Embryonic facial prominence (tissue), 1 donor: Measurements from ENCODE around the gene RUNDC3A.
"Not testable (repeated sequence)": the region's sequence is repeated elsewhere in the genome, so short reads cannot be mapped to it uniquely, and the experiment has no call there.

Experiments
- DNase-seq: peaks from one replicate; pipeline ENCODE4 v3.0.0-alpha.2; 2016; ENCODE audit errors: extremely low spot score

Gene RUNDC3A

DNA sequence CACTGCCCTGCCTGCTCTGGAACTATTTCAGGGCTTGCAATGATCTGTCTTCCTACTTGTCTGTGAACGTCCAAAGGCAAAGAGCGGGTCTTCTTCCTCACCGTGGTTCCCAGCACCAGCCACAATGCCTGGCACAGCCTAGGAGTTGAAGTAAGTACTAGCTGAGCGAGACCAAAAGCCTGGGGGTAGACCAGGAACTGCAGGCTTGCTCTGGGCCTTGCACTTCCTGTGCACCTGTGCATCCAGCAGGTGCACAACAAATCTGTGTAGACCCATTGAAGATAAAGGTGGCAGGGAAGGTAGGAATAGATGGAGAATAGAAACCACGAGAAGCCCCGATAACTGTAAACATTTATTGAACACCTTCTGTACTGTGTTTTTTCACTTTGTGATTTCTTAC, 50.6 kb downstream of the RUNDC3A start:
- no peak for DNase-seq

DNA sequence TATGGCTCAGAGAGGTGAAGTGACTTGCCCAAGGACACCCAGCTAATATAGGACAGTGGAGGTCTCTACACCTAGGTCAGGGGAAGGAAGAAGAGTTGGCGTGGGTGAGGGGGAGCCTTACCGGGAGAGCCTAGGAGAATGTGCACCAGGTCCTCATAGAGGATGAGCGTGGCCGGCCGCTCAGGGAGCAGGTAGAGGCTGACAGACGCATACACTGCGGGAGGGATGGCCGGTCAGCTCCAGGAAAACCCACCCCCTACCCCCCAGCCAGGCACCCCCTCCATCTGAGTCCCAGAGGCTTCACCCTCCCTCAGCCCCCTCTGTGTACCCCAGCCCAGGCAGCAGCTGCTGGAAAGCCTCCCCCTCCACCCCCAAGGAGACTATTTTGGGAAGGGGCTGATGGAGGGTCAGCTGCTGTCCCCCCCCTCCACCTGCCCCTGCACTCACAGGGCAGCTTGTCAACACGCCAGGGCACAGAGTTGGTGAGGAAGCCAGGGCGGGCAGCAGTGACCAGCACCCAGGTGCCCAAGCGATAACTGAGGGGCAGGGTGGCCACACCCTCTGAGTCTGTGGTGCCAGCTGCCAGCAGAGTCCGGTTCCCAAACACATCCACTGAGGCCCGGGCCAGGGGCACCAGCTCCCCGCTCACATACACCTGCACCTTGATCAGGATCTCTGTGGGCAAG, 51.2 kb downstream of the RUNDC3A start:
- no peak for DNase-seq

DNA sequence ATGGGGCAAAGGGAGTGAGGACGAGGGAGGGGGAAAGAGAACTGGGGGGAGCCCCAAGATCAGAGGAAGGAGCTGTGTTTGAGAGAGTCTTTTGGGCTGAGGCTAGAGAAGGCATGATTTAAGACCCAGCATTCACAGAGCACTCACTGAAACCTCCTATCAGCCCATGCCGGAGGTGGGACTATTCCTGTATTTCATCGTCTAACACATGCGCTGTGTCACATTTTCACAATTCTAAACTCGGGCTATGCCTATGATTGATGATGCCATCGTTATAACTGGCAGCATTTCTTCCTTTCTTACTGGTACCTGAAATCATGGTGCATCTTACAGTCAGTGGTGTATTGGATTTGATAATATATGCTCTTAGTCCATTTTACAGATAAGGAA, 51.7 kb downstream of the RUNDC3A start:
- DNase-seq: no peak

DNA sequence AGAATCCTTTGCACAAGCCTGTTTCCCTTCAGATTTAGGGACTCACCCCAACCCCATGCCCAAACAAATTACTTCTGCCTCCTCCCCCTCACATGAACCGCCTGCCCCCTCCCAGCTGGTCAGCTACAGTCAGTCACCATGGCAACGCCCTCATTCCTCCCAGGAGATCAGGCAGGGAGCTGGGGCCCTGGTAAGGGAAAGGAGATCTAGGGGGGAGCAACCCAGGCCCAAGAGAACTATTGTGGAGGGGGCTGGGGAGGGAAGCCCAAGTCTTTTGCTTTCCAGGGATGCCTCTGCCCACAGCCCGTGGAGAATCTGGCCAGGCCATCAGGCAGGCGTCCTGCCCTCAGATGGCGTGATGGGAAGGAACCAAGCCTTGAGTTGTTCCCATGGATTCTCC, 52.4 kb downstream of the RUNDC3A start:
- DNase-seq: no peak

DNA sequence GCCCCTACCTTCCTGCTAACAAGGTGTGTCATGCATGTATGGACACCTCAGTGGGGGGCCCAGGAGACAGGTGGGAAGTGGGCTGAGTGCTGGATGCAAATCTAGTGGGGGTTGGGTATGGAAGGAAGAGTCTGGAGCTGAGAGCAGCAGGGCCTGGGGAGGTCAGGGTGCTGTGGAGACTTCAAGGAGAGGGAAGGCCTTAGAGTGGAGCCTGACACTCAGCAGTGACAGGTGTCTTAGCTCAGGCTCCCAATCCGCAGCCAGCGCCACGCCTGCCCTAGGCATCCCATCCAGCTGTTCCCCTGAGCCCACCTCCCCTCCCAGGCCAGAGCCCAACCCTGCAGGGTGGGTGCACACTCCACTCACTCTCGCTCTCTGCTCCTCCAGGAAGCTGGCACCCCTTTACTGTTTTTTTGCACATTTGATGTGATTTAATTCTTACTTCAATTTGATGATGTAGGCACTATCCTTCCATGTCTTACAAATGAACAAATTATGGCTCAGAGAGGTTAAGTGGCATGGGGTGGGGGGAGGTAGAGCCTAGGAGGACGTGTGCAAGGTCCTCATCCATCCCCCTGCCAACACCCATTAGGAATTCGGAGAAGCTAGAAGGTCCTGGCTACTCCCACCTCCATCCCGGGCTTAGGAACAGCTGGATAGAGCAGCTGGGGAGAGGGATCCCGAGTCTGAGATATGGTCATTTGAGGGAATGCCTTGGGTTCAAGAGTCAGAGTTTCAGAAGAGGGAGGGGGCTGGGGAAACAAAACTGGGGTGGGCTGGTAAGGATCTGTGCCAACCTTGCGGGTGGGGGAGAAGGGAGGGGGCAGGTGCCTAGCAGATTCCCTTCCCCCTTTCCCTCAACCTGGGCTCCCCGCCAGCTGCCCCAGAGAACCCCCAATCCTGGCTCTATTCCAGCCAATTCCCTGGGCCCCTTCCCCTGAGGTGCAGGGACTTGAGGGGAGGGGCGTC, 53.2 kb downstream of the RUNDC3A start:
- DNase-seq: no peak

DNA sequence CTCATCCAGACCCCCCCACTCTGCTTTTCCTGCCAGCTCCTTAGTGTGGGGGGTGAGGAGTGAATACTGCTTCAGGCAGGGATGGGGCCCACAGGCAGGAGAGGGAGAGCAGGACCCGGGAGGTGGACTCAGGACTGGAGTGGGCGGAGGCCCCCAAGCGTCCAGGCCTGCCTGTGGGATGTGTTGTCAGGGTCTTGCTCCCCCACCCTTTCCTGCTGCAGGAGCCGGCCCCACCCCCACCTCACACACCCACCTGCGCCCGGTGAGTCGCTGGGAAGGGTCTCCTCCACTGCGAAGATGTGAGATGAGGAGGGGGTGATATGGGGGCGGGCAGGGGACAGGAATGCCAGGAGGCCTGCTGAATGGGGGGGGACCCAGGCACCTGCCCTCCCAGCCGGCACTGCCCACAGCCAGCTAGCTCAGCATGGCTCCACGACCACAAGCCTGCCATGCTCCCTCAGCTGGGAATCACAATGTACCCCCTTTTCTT, 54.1 kb downstream of the RUNDC3A start:
- no peak for DNase-seq

DNA sequence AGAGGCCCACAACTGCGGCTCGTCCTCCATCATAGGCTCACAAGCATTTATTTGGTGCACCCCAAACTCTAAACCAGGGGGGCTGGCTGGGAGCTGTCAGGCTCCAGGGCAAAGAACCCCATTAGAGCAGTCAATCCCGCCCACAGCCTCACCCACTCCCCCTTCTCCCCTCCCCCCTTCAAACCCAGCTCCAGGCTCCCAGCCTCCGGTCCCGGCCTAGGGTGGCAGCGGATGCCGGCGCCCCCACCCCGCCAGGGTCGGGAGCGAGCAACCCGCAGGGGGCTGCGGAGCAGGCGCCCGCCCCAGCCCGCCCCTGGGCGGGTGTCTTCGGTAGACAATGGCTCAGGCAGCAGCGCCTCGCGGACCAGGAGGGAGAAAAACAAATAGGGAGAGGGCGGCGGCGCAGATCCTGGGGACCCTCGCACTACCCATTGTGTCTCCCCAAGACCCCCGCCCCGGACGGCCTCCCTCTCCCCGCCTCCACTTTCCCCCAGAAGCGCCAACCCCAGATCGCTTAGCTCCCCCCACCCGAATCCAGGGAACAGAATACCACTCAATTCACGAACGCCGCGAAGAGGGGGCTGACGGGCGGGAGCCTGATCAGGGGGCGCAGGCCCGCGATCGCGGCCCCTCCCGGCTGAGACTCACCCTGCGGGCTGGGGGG, 54.7 kb downstream of the RUNDC3A start:
- DNase-seq: no peak

DNA sequence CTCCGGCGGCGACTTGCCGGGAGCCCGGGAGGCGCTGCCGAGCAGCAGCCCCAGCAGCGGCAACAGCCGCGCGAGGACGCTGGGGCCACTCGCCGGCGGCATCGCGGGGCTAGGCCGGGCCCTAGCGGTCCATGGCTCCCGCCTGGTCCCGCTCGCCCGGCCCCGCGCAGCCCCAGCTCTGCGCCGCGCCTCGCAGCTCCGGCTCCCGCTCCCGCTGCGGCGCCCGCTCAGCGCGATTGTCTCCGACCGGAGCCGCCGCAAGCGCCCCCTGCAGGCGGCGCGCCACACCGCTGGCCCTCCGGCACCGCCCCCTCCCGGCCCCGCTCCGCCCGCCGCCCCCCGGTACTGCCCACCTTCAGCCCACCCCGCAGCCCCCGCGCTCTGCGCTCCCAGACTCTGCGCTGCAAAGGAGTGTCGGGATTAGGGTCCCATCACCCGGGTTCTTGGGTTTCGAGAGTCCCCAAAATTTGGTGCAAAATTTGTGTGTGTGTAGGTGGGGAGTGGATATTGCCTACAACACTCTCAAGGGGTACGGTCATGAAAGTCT, 55.3 kb downstream of the RUNDC3A start, which contains the start of gene FAM171A2:
TSS of gene FAM171A2 (minus strand) at position 241 of the 547 bp plus-strand sequence. CDS start at position 102, 139 bp downstream.
- DNase-seq: no peak

DNA sequence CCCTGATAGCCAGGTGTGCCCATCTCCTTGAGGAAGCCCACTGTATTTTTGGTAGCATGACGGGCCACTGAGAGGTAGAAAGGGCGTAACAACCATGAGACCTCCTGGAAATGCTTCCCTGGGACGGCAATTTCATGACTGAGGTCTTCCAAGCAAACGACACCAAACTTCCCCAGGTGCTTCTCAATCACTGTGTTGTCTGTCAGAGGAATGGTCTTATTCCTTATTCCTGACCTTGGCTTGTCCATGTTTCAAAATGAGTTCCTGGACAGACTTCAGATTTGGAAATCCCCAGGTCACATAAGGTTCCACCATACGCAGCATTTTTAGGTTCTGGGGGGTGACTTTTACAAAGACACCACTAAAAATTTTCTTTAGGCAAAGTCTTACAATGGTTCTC, 56.6 kb downstream of the RUNDC3A start:
- DNase-seq: not testable (repeated sequence)

DNA sequence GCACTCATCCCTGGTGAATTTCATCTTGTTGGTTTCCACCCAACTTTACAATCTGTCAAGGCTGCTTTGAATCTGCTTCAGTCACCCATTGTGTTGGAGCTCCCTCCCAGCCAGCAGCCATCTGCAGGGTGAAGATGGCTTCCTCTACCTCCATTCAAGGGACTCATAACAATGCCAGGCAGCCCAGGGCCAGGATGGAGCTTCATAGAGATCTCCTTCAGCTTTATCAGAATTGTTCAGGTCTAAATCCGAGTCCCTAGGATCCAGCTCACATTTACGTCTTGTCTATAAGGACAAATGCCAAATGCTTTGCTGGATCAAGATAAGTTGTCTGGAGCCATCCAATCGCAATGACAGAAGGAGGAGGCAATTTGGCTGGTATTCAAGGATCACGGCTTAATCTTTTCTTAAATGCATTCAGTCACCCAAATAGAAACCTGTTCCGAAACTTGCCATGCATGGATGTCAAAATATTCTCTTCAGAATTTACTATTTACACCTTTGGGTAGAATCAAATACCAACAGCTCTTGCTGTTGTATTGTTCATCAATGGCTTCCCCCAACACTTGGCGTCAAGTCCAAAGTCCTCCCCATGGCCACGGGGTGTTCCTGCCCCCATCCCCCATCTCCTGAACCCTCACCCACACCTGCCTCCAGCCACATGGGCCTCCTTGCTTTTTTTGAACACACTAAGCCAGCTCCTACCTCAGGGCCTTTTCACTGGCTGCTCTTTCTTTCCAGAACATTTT, 59.0 kb downstream of the RUNDC3A start:
- DNase-seq: no peak
